GM23338 (cell line): ENCODE results near the gene B3GAT3.

Experiments
- EZH2 ChIP-seq: fragments of 200-600 bp; sonication (generic); IDR thresholded peaks from one replicate; pipeline ENCODE4 v1.8.0; 2017; ENCODE audit warnings: antibody characterized with exemption, mild to moderate bottlenecking, low read depth; ENCODE audit not compliant: unreplicated experiment
- ZNF331 ChIP-seq: fragments of 250-450 bp; sonication (Bioruptor Pico); IDR thresholded peaks from 2 replicates; pipeline ENCODE4 v1.5.0; 2020; ENCODE audit warnings: low read depth, mild to moderate bottlenecking, moderate library complexity
- TF ChIP-seq, protein P1 (sequence below), 2 experiments: fragments of 200-600 bp in 1 of 2; sonication (generic) in 1 of 2; conservative IDR thresholded peaks; 2 replicates each; pipeline versions ENCODE4 v1.5.1 to v1.6.1; 2016 to 2017; ENCODE audit warnings: antibody characterized with exemption in 2 of 2, low read depth in 2 of 2, mild to moderate bottlenecking in 2 of 2, moderate library complexity in 1 of 2
- TF ChIP-seq, protein P2 (sequence below): IDR thresholded peaks from one replicate; pipeline ENCODE4 v1.6.1; 2018; ENCODE audit warnings: antibody characterized with exemption; ENCODE audit not compliant: unreplicated experiment
- TF ChIP-seq, protein P3 (sequence below): fragments of 250-450 bp; sonication (Bioruptor Pico); IDR thresholded peaks from 2 replicates; pipeline ENCODE4 v1.5.0; 2020; ENCODE audit warnings: mild to moderate bottlenecking, moderate library complexity

DNA sequence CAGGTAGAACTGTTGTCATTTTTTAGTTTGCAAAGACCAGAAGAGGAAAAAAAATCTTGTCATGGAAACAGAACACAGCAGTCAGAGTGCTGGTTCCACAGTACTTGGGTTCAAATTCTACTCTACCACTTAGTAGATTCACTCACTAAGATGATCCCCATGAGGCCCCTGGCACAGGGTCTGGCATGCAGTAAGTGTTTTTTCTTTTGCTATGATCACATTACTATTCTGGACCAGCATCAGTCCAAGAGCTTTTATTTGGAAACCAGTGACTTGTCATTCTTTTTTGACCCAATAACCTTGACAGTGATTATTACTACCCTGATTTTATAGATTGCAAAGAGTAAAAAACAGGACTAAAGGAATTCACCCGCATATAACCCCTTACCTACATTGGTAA is 52.2 kb downstream of the B3GAT3 start:
- TF ChIP-seq, protein P1, sequence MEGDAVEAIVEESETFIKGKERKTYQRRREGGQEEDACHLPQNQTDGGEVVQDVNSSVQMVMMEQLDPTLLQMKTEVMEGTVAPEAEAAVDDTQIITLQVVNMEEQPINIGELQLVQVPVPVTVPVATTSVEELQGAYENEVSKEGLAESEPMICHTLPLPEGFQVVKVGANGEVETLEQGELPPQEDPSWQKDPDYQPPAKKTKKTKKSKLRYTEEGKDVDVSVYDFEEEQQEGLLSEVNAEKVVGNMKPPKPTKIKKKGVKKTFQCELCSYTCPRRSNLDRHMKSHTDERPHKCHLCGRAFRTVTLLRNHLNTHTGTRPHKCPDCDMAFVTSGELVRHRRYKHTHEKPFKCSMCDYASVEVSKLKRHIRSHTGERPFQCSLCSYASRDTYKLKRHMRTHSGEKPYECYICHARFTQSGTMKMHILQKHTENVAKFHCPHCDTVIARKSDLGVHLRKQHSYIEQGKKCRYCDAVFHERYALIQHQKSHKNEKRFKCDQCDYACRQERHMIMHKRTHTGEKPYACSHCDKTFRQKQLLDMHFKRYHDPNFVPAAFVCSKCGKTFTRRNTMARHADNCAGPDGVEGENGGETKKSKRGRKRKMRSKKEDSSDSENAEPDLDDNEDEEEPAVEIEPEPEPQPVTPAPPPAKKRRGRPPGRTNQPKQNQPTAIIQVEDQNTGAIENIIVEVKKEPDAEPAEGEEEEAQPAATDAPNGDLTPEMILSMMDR (conservative IDR thresholded peaks at IDR 0.05; ENCODE audit: low read depth in 2 of 2) = no peak
- TF ChIP-seq, protein P2, sequence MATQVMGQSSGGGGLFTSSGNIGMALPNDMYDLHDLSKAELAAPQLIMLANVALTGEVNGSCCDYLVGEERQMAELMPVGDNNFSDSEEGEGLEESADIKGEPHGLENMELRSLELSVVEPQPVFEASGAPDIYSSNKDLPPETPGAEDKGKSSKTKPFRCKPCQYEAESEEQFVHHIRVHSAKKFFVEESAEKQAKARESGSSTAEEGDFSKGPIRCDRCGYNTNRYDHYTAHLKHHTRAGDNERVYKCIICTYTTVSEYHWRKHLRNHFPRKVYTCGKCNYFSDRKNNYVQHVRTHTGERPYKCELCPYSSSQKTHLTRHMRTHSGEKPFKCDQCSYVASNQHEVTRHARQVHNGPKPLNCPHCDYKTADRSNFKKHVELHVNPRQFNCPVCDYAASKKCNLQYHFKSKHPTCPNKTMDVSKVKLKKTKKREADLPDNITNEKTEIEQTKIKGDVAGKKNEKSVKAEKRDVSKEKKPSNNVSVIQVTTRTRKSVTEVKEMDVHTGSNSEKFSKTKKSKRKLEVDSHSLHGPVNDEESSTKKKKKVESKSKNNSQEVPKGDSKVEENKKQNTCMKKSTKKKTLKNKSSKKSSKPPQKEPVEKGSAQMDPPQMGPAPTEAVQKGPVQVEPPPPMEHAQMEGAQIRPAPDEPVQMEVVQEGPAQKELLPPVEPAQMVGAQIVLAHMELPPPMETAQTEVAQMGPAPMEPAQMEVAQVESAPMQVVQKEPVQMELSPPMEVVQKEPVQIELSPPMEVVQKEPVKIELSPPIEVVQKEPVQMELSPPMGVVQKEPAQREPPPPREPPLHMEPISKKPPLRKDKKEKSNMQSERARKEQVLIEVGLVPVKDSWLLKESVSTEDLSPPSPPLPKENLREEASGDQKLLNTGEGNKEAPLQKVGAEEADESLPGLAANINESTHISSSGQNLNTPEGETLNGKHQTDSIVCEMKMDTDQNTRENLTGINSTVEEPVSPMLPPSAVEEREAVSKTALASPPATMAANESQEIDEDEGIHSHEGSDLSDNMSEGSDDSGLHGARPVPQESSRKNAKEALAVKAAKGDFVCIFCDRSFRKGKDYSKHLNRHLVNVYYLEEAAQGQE = no peak
- TF ChIP-seq EZH2 (no peak), ZNF331 (CRISPR knock-in tag) (no peak)
- TF ChIP-seq, protein P3, sequence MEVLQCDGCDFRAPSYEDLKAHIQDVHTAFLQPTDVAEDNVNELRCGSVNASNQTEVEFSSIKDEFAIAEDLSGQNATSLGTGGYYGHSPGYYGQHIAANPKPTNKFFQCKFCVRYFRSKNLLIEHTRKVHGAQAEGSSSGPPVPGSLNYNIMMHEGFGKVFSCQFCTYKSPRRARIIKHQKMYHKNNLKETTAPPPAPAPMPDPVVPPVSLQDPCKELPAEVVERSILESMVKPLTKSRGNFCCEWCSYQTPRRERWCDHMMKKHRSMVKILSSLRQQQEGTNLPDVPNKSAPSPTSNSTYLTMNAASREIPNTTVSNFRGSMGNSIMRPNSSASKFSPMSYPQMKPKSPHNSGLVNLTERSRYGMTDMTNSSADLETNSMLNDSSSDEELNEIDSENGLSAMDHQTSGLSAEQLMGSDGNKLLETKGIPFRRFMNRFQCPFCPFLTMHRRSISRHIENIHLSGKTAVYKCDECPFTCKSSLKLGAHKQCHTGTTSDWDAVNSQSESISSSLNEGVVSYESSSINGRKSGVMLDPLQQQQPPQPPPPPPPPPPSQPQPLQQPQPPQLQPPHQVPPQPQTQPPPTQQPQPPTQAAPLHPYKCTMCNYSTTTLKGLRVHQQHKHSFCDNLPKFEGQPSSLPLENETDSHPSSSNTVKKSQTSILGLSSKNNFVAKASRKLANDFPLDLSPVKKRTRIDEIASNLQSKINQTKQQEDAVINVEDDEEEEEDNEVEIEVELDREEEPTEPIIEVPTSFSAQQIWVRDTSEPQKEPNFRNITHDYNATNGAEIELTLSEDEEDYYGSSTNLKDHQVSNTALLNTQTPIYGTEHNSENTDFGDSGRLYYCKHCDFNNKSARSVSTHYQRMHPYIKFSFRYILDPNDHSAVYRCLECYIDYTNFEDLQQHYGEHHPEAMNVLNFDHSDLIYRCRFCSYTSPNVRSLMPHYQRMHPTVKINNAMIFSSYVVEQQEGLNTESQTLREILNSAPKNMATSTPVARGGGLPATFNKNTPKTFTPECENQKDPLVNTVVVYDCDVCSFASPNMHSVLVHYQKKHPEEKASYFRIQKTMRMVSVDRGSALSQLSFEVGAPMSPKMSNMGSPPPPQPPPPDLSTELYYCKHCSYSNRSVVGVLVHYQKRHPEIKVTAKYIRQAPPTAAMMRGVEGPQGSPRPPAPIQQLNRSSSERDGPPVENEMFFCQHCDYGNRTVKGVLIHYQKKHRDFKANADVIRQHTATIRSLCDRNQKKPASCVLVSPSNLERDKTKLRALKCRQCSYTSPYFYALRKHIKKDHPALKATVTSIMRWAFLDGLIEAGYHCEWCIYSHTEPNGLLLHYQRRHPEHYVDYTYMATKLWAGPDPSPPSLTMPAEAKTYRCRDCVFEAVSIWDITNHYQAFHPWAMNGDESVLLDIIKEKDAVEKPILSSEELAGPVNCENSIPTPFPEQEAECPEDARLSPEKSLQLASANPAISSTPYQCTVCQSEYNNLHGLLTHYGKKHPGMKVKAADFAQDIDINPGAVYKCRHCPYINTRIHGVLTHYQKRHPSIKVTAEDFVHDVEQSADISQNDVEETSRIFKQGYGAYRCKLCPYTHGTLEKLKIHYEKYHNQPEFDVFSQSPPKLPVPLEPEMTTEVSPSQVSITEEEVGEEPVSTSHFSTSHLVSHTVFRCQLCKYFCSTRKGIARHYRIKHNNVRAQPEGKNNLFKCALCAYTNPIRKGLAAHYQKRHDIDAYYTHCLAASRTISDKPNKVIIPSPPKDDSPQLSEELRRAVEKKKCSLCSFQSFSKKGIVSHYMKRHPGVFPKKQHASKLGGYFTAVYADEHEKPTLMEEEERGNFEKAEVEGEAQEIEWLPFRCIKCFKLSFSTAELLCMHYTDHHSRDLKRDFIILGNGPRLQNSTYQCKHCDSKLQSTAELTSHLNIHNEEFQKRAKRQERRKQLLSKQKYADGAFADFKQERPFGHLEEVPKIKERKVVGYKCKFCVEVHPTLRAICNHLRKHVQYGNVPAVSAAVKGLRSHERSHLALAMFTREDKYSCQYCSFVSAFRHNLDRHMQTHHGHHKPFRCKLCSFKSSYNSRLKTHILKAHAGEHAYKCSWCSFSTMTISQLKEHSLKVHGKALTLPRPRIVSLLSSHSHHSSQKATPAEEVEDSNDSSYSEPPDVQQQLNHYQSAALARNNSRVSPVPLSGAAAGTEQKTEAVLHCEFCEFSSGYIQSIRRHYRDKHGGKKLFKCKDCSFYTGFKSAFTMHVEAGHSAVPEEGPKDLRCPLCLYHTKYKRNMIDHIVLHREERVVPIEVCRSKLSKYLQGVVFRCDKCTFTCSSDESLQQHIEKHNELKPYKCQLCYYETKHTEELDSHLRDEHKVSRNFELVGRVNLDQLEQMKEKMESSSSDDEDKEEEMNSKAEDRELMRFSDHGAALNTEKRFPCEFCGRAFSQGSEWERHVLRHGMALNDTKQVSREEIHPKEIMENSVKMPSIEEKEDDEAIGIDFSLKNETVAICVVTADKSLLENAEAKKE (CRISPR knock-in tag) = no peak
